SK-N-MC (cell line): ENCODE data around the gene MNAT1.
A peak's percentile ranks its signal among the peaks of the same experiment; 100 is the strongest.

ENCODE experiments used
- DNase-seq: peaks from one replicate; pipeline ENCODE4 v3.0.0-alpha.2; 2011; ENCODE audit warnings: low read depth, low spot score
- H3K27ac ChIP-seq: fragments of 200-600 bp; sonication (generic); 2 replicates; pipeline ENCODE4 v1.5.1; 2016; ENCODE audit warnings: mixed run types
- H3K36me3 ChIP-seq: fragments of 200-600 bp; sonication (generic); 2 replicates; pipeline ENCODE4 v1.6.1; 2017; ENCODE audit warnings: antibody characterized with exemption, low read length, mixed read lengths; ENCODE audit not compliant: insufficient read depth
- H3K4me3 ChIP-seq: fragments of 200-600 bp; sonication (generic); 2 replicates; pipeline ENCODE4 v1.5.1; 2016
- H3K9ac ChIP-seq: fragments of 200-600 bp; sonication (generic); 2 replicates; pipeline ENCODE4 v1.8.0; 2017; ENCODE audit warnings: mixed run types, mixed read lengths; ENCODE audit not compliant: insufficient read length
- H3K9me3 ChIP-seq: fragments of 200-600 bp; sonication (generic); 2 replicates; pipeline ENCODE4 v1.6.1; 2017; ENCODE audit warnings: low read depth, mild to moderate bottlenecking, antibody characterized with exemption, low read length, moderate library complexity, mixed read lengths
- EZH2 ChIP-seq: fragments of 200-600 bp; sonication (generic); IDR thresholded peaks from one replicate; pipeline ENCODE4 v1.6.1; 2017; ENCODE audit warnings: antibody characterized with exemption
- FOXP2 ChIP-seq: optimal IDR thresholded peaks from 2 replicates; pipeline ENCODE3; 2011; ENCODE audit warnings: mild to moderate bottlenecking, moderate library complexity; ENCODE audit not compliant: insufficient read depth; ENCODE audit errors: extremely low read length, control extremely low read depth
- POLR2AphosphoS5 ChIP-seq: IDR thresholded peaks from 2 replicates; pipeline ENCODE4 v1.6.1; 2012; ENCODE audit warnings: mild to moderate bottlenecking, low read depth, low read length, borderline replicate concordance

Gene MNAT1

DNA sequence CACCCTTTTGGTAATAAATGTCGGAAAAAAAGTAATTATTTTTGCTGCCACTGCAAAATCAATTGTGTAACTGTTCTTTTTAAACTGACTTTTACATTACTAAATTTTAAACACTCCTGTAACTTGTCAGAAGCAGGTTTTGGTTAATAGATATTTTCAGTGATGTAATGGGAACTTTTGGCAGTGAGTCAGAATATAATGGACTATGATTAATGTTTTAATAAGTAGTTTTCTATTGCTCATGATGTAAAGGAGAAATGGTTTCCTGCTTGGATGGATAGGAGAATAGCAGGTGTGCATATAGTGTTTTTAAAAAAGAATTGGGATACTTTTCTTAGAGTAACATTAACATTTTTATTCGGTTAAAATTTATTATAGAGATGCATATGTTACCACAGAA, 187.5 kb downstream of the MNAT1 start:
- TF ChIP-seq EZH2, result no peak
- TF ChIP-seq FOXP2, result no peak
- Histone ChIP-seq H3K4me3 (peak overlapping the region; percentile 21; the same call in 1 of the 2 replicates), H3K27ac (peak overlapping the region; percentile 71), H3K9me3 (no peaks in the 10 kb centered on the region), H3K36me3 (no peaks in the 10 kb centered on the region), H3K9ac (no peak overlapping the region)
- no peak for DNase-seq

- Histone ChIP-seq H3K36me3 (no peaks in the 10 kb centered on the region), H3K27ac (no peak overlapping the region)
Measured at GRCh38 chr14:60925286-60925685, 190.7 kb downstream of the MNAT1 start.

GRCh38 chr14:60926002-60926401, 191.4 kb downstream of the MNAT1 start:
- Histone ChIP-seq H3K4me3 (no peak overlapping the region), H3K36me3 (no peaks in the 10 kb centered on the region), H3K27ac (no peak overlapping the region), H3K9ac (no peak overlapping the region), H3K9me3 (no peaks in the 10 kb centered on the region)
- no peak for DNase-seq
- no peak for TF ChIP-seq POLR2AphosphoS5
- TF ChIP-seq FOXP2, result no peak
- no peak for TF ChIP-seq EZH2

More at GRCh38 chr14:60925286-60925685, 190.7 kb downstream of the MNAT1 start:
- no peak for TF ChIP-seq FOXP2
- no peak for TF ChIP-seq EZH2
- no peak for TF ChIP-seq POLR2AphosphoS5
- Histone ChIP-seq H3K9me3 (no peaks in the 10 kb centered on the region), H3K4me3 (no peak overlapping the region), H3K9ac (no peak overlapping the region)
- DNase-seq, result no peak

DNA sequence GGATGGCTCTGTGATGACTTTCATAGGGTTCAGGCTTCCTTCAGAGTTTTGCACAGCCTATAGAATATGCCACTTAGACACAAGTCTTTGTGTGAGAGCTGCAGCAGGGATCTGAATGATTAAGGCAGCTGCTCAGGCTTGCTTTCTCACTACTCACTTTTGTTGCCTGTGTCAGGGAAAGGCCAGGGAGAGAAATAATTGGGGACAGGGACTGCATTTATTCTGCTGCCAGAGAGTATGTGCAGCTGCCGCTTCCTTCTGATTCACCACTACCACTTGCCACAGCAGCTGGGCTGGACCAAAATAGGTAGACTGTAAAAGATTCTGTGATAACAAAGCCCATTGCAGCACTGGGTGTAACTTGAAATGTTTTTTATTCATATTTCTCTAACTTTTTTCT, 196.7 kb downstream of the MNAT1 start:
- Histone ChIP-seq H3K9ac (no peak overlapping the region), H3K36me3 (no peaks in the 10 kb centered on the region), H3K9me3 (no peaks in the 10 kb centered on the region), H3K4me3 (no peak overlapping the region), H3K27ac (no peak overlapping the region)
- TF ChIP-seq EZH2 (no peak), POLR2AphosphoS5 (no peak), FOXP2 (no peak)
- no peak for DNase-seq

DNA sequence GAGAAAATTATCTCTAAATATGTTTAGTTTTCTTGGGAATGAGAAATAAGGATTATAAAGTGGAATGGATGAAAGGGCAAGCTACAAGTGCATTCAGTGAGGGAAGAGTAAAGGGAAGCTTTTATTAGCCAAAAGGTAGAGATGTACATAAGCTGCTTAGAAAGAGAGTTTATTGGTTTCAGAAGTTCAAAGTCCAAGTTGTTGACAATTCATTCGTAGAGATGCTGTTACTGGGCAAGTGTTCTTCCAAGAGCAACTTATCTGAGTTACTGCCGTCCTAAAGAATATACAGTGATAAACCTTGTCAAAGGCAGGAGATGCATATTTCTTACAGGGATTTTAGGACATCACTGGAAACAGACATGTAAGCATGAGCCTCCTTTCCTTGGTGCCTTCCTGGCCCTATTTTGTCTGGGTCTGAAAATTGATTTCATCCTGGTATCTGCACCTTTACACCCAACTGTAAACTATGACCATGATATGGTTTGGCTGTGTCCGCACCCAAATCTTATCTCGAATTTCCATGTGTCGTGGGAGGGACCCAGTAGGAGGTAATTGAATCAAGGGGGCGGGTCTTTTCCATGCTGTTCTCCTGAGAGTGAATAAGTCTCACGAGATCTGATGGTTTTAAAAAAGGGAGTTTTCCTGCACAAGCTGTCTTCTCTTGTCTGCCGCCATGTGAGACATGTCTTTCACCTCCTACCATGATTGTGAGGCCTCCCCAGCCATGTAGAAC, 199.5 kb downstream of the MNAT1 start:
- no peak for TF ChIP-seq POLR2AphosphoS5
- TF ChIP-seq EZH2, result no peak
- no peak for TF ChIP-seq FOXP2
- no peaks in the 10 kb centered on the region for H3K36me3 ChIP-seq
- no peak overlapping the region for H3K9ac ChIP-seq
- H3K27ac ChIP-seq, result no peak overlapping the region; the same call in 1 of the 2 replicates
- no peak overlapping the region for H3K4me3 ChIP-seq
- no peaks in the 10 kb centered on the region for H3K9me3 ChIP-seq
- DNase-seq, result no peak

DNA sequence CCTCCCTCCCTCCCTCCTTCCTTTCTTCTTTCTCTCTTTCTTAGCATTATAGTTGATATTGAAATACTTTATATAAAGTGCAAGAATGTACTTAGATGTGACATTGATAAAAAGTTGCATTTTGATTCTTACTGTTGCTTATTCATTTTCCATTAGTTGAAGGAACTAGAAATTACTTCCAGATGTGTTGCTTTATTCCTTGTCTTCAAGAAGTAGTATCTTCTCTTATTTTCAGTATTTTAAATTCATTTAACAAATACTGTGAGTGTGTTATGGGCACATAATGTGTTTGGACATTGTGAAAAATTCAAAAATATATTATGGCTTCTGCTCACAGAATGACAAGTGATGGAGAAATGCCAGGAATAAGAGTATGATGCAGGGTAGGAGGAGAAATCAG, 200.8 kb downstream of the MNAT1 start:
- Histone ChIP-seq H3K27ac (peak overlapping the region; percentile 65; the same call in 1 of the 2 replicates), H3K36me3 (no peaks in the 10 kb centered on the region), H3K9ac (no peak overlapping the region), H3K9me3 (no peaks in the 10 kb centered on the region), H3K4me3 (no peak overlapping the region)
- no peak for DNase-seq
- TF ChIP-seq EZH2 (no peak), POLR2AphosphoS5 (no peak), FOXP2 (no peak)

DNA sequence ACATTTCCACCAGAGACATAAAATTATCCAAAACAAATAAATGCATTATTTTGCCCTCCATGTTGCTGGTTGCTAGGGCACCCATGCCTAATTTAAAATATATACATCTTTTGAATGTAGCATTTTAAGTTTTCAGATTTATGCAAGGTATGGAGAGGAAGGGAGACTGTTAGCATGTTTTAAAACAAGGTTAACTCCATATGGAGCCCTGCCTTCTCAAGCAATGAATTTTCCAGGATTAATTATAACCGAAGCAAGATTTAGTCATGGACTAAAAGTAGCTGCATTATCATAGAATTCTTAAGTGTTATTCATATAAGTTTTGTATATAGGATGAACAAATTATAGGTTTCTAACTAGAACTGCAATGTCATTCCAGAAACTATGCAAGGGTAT, 209.1 kb downstream of the MNAT1 start:
- H3K27ac ChIP-seq, result peak overlapping the region; percentile 96
- H3K4me3 ChIP-seq, result peak overlapping the region; percentile 65
- H3K36me3 ChIP-seq, result no peaks in the 10 kb centered on the region
- no peak for DNase-seq
- H3K9me3 ChIP-seq, result no peaks in the 10 kb centered on the region
- peak overlapping the region; percentile 66 for H3K9ac ChIP-seq
- TF ChIP-seq FOXP2, result no peak
- no peak for TF ChIP-seq POLR2AphosphoS5
- no peak for TF ChIP-seq EZH2

DNA sequence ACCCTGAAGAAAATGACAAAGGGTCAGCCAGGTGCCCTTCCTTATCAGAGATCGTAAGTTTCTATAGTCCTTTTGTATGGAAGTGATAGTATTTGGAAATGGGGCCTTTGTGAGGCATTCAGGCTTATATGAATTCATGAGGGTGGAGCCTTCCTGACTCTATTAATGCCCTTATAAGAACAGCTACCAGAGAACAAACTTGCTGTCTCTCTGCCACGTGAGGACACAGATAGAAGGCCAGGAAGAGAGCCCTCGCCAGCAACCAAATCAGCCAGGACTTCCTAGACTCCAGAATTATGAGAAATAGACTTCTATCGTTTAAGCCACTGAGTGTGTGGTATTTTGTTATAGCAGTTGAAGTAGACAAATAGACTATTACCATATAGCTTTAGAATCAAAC, 209.6 kb downstream of the MNAT1 start:
- DNase-seq, result no peak
- H3K27ac ChIP-seq, result peak overlapping the region; percentile 96
- TF ChIP-seq POLR2AphosphoS5, result no peak
- no peak for TF ChIP-seq EZH2

DNA sequence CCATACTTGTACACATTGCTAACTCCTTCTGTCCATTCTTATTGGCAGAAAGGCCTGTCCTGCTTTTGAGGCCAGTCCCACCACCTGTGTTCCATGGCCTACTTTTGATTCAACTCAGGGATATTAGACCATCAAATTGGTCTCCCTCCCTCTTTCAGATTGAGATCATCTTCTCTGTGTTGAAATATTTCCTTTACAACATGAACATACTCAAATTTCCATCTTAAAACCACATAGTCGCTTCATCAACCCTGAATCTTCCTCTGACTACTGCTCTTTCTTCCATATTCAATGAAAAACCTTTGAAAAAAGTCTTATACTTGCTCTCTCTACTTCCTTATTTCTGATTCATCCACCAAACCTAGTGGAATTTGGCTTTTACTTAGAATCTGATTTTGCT, 211.4 kb downstream of the MNAT1 start:
- no peaks in the 10 kb centered on the region for H3K9me3 ChIP-seq
- H3K9ac ChIP-seq, result no peak overlapping the region
- no peaks in the 10 kb centered on the region for H3K36me3 ChIP-seq
- TF ChIP-seq POLR2AphosphoS5, result no peak
- TF ChIP-seq EZH2, result no peak
- no peak for TF ChIP-seq FOXP2
- no peak overlapping the region for H3K27ac ChIP-seq
- no peak for DNase-seq
- H3K4me3 ChIP-seq, result no peak overlapping the region

More for the DNA sequence above, 209.6 kb downstream of the MNAT1 start:
- peak overlapping the region; percentile 65 for H3K4me3 ChIP-seq
- no peaks in the 10 kb centered on the region for H3K9me3 ChIP-seq
- H3K9ac ChIP-seq, result peak overlapping the region; percentile 66
- H3K36me3 ChIP-seq, result no peaks in the 10 kb centered on the region
